Lung (tissue), 12 donors: ENCODE results near the gene PTGES2. TPM values are rescaled to one million over a fixed set of nuclear protein-coding genes. Genes with fewer than 3 reads are reported as not detected.

Experiments used
- ATAC-seq: fragments of 200-7000 bp; cut with Tn5 transposase; one replicate; pipeline ENCODE4 v1.9.1; 2020; ENCODE audit warnings: moderate number of reproducible peaks; ENCODE audit not compliant: insufficient read depth, low FRiP score
- DNase-seq, 3 donors: peaks; one replicate each; pipeline ENCODE4 v3.0.0-alpha.2; 2013 to 2017
- H3K27ac ChIP-seq, 2 donors: one replicate each; pipeline ENCODE4 v1.5.1; 2013; ENCODE audit warnings: mild to moderate bottlenecking in 2 of 2, moderate library complexity in 2 of 2, control low read depth in 1 of 2, inconsistent platforms in 1 of 2, low read depth in 1 of 2, low read length in 1 of 2
- H3K27me3 ChIP-seq, 3 donors: one replicate each; pipeline ENCODE4 v1.5.1; 2013; ENCODE audit warnings: low read length in 2 of 3; ENCODE audit not compliant: control insufficient read depth in 3 of 3, insufficient read depth in 3 of 3
- H3K36me3 ChIP-seq, 4 donors: one replicate each; pipeline ENCODE4 v1.5.1; 2013; ENCODE audit warnings: low read length in 4 of 4, mild to moderate bottlenecking in 1 of 4, moderate library complexity in 1 of 4; ENCODE audit not compliant: control insufficient read depth in 4 of 4, insufficient read depth in 4 of 4
- H3K4me1 ChIP-seq, 5 donors: one replicate each; pipeline ENCODE4 v1.5.1; 2013; ENCODE audit warnings: low read length in 5 of 5, mild to moderate bottlenecking in 2 of 5, moderate library complexity in 1 of 5; ENCODE audit not compliant: control insufficient read depth in 5 of 5, insufficient read depth in 5 of 5
- H3K4me3 ChIP-seq: one replicate; pipeline ENCODE4 v1.5.1; 2013; ENCODE audit warnings: mild to moderate bottlenecking, control low read depth, moderate library complexity
- H3K9ac ChIP-seq, 2 donors: one replicate each; pipeline ENCODE4 v1.5.1; 2013; ENCODE audit warnings: low read length in 2 of 2, control low read depth in 1 of 2; ENCODE audit not compliant: insufficient read depth in 1 of 2
- H3K9me3 ChIP-seq, 4 donors: one replicate each; pipeline ENCODE4 v1.5.1; 2013; ENCODE audit warnings: low read length in 3 of 4, mild to moderate bottlenecking in 1 of 4, moderate library complexity in 1 of 4; ENCODE audit not compliant: control insufficient read depth in 4 of 4, insufficient read depth in 3 of 4
- CTCF ChIP-seq: IDR thresholded peaks from 2 replicates; pipeline ENCODE4 v1.5.1; 2012; ENCODE audit warnings: mild to moderate bottlenecking; ENCODE audit errors: control extremely low read depth, extremely low read depth
- WGBS, 2 donors: extraction: QIAGEN DNeasy Blood & Tissue Kit; methylation state at CpG; one replicate each; pipeline ENCODE4 v1.1.7; 2013; 5-methylcytosine and 5-hydroxymethylcytosine counted together
- polyA plus RNA-seq, 2 donors: library from polyadenylated mRNA; stranded (reverse); fragments of 200-250 nt; gene quantifications; one replicate each; pipeline ENCODE4 v1.2.1, GENCODE V29; 2013
- total RNA-seq, 2 donors: library from RNA; depleted of rRNA in 1 of 2; stranded (reverse); fragments of >200 nt in 1 of 2; gene quantifications; one replicate each; pipeline ENCODE4 v1.2.1, GENCODE V29; 2014 to 2021
- donor health status: control.
- donor health status: control.
- donor health status: Bipolar disorder and iron deficiency.
- donor health status: healthy.
- donor health status: DM: yes; HTN: yes; CAD: no.

PTGES2 gene
- total and polyA plus RNA-seq, 4 donors, result 42.0 to 66.8 (median 54.7) TPM

- Histone ChIP-seq H3K9me3 (no peaks in the 10 kb centered on the region), H3K4me1 (peaks cover 10 to 37% (median 24%) of the 10 kb centered on the region in 5 donors), H3K27ac (peak overlapping the region in 1 of 2 donors; percentile 12), H3K4me3 (no peak overlapping the region), H3K27me3 (no peaks in the 10 kb centered on the region), H3K9ac (no peak overlapping the region), H3K36me3 (peaks cover 14 to 55% (median 37%) of the 10 kb centered on the region in 4 donors)
- WGBS, 2 donors, result 75 to 89% methylated on average over 13 of the region's 13 CpGs
- DNase-seq (no peak), ATAC-seq (no peak)
- no peak for TF ChIP-seq CTCF
These were observed 25.3 kb downstream of the PTGES2 start for GRCh38 chr9:128102196-128102595.

- H3K27ac ChIP-seq, result peak overlapping the region in 1 of 2 donors; percentile 12
- no peaks in the 10 kb centered on the region for H3K9me3 ChIP-seq
- H3K27me3 ChIP-seq, result no peaks in the 10 kb centered on the region
- WGBS, 2 donors, result 76 to 79% methylated on average over 20 of the region's 20 CpGs
- peaks cover 14 to 50% (median 33%) of the 10 kb centered on the region in 4 donors for H3K36me3 ChIP-seq
- peaks cover 10 to 37% (median 24%) of the 10 kb centered on the region in 5 donors for H3K4me1 ChIP-seq
- no peak overlapping the region for H3K4me3 ChIP-seq
- no peak for TF ChIP-seq CTCF
- ATAC-seq (no peak), DNase-seq (no peak)
- H3K9ac ChIP-seq, result no peak overlapping the region
These were observed 25.8 kb downstream of the PTGES2 start for GRCh38 chr9:128101690-128102089.

- H3K4me1 ChIP-seq, result peaks cover 10 to 37% (median 24%) of the 10 kb centered on the region in 5 donors
- H3K36me3 ChIP-seq, result peaks cover 14 to 46% (median 29%) of the 10 kb centered on the region in 4 donors
- no peak overlapping the region for H3K4me3 ChIP-seq
- no peak for ATAC-seq
- no peak for TF ChIP-seq CTCF
- no peaks in the 10 kb centered on the region for H3K27me3 ChIP-seq
- WGBS, 2 donors, result 83 to 88% methylated on average over 12 of the region's 12 CpGs
- H3K9me3 ChIP-seq, result no peaks in the 10 kb centered on the region
- H3K9ac ChIP-seq, result no peak overlapping the region
- H3K27ac ChIP-seq, result peak overlapping the region in 1 of 2 donors; percentile 33
- no peak for DNase-seq
These were observed 26.3 kb downstream of the PTGES2 start for GRCh38 chr9:128101231-128101661.

GRCh38 chr9:128100581-128100980 is 26.9 kb downstream of the PTGES2 start:
- Histone ChIP-seq H3K27ac (peak overlapping the region in 1 of 2 donors; percentile 98), H3K4me1 (peaks cover 10 to 37% (median 24%) of the 10 kb centered on the region in 5 donors), H3K9me3 (no peaks in the 10 kb centered on the region), H3K27me3 (no peaks in the 10 kb centered on the region), H3K36me3 (peaks cover 14 to 39% (median 25%) of the 10 kb centered on the region in 4 donors), H3K4me3 (peak overlapping the region; percentile 66), H3K9ac (no peak overlapping the region)
- TF ChIP-seq CTCF, result no peak
- no peak for DNase-seq
- 66 to 80% methylated on average over 10 of the region's 10 CpGs for WGBS, 2 donors
- no peak for ATAC-seq
